ENCODE results near the gene KHK. TPM values are rescaled to one million over a fixed set of nuclear protein-coding genes. Genes with fewer than 3 reads are reported as not detected.
A peak's percentile ranks its signal among the peaks of the same experiment; 100 is the strongest.
"Not testable (repeated sequence)": the region's sequence is repeated elsewhere in the genome, so short reads cannot be mapped to it uniquely, and the experiment has no call there.

The KHK gene
- total RNA-seq, 1 donor = 0.36 TPM

- no peak for TF ChIP-seq CTCF (IDR thresholded peaks at IDR 0.05; ENCODE audit: extremely low read depth, low read depth, low read length)
- Histone ChIP-seq H3K4me2 (ENCODE audit: insufficient read depth, low read length) (peak overlapping the region; percentile 91), H3K4me3 (ENCODE audit: insufficient read depth, low read length) (peak overlapping the region; percentile 70), H3K27ac (ENCODE audit: low read depth, low read length) (no peak overlapping the region), H2AFZ (ENCODE audit: low read length) (peak overlapping the region; percentile 77), H3K36me3 (ENCODE audit: insufficient read depth, low read length) (no peaks in the 10 kb centered on the region), H3K4me1 (ENCODE audit: insufficient read depth, low read length) (no peaks in the 10 kb centered on the region), H3K27me3 (ENCODE audit: insufficient read depth, low read length) (peaks cover 43% of the 10 kb centered on the region), H3K9me3 (ENCODE audit: low read depth, low read length) (no peaks in the 10 kb centered on the region), H3K79me2 (ENCODE audit: insufficient read depth, low read length) (no peaks in the 10 kb centered on the region), H4K20me1 (ENCODE audit: insufficient read depth, low read length) (peaks cover 3% of the 10 kb centered on the region)
- peak; percentile 84 for DNase-seq (ENCODE audit: insufficient read length, low spot score, missing footprints)
These were observed 31.5 kb downstream of the KHK start for GRCh38 chr2:27117995-27118524.

- H2AFZ ChIP-seq (ENCODE audit: low read length) = peak within 1 kb of the TSS; percentile 77
- peak; percentile 97 for DNase-seq (ENCODE audit: insufficient read length, low spot score, missing footprints)
- no peaks in the 10 kb centered on the region for H3K9me3 ChIP-seq (ENCODE audit: low read depth, low read length)
These were observed 32.2 kb downstream of the KHK start, which contains the start of gene CGREF1 for GRCh38 chr2:27118525-27119329. Gene CGREF1, minus strand, starts transcription at chr2:27119128. Its CDS starts 14,762 bp downstream, at chr2:27104366.

GRCh38 chr2:27119330-27119670, 32.7 kb downstream of the KHK start:
- Histone ChIP-seq H3K4me2 (ENCODE audit: insufficient read depth, low read length) (peak overlapping the region; percentile 91), H2AFZ (ENCODE audit: low read length) (peak overlapping the region; percentile 65), H3K27me3 (ENCODE audit: insufficient read depth, low read length) (peaks cover 43% of the 10 kb centered on the region), H3K4me3 (ENCODE audit: insufficient read depth, low read length) (peak overlapping the region; percentile 70)
- not testable (repeated sequence) for H4K20me1 ChIP-seq (ENCODE audit: insufficient read depth, low read length); H3K9me3 ChIP-seq (ENCODE audit: low read depth, low read length); H3K36me3 ChIP-seq (ENCODE audit: insufficient read depth, low read length); DNase-seq (ENCODE audit: insufficient read length, low spot score, missing footprints); H3K4me1 ChIP-seq (ENCODE audit: insufficient read depth, low read length); H3K79me2 ChIP-seq (ENCODE audit: insufficient read depth, low read length); H3K27ac ChIP-seq (ENCODE audit: low read depth, low read length)

More at GRCh38 chr2:27118525-27119329, 32.2 kb downstream of the KHK start, which contains the start of gene CGREF1:
- Histone ChIP-seq H3K79me2 (ENCODE audit: insufficient read depth, low read length) (no peaks in the 10 kb centered on the region), H3K27ac (ENCODE audit: low read depth, low read length) (no peak within 1 kb of the TSS), H4K20me1 (ENCODE audit: insufficient read depth, low read length) (peaks cover 3% of the 10 kb centered on the region), H3K4me3 (ENCODE audit: insufficient read depth, low read length) (peak within 1 kb of the TSS; percentile 70), H3K36me3 (ENCODE audit: insufficient read depth, low read length) (no peaks in the 10 kb centered on the region), H3K4me1 (ENCODE audit: insufficient read depth, low read length) (peaks cover 3% of the 10 kb centered on the region), H3K27me3 (ENCODE audit: insufficient read depth, low read length) (peaks cover 43% of the 10 kb centered on the region), H3K4me2 (ENCODE audit: insufficient read depth, low read length) (peak within 1 kb of the TSS; percentile 91)
- no peak for TF ChIP-seq CTCF (IDR thresholded peaks at IDR 0.05; ENCODE audit: extremely low read depth, low read depth, low read length)

- Histone ChIP-seq H3K4me3 (ENCODE audit: insufficient read depth, low read length) (no peak overlapping the region), H3K27ac (ENCODE audit: low read depth, low read length) (no peak overlapping the region), H2AFZ (ENCODE audit: low read length) (no peak overlapping the region), H3K9me3 (ENCODE audit: low read depth, low read length) (no peaks in the 10 kb centered on the region), H3K79me2 (ENCODE audit: insufficient read depth, low read length) (no peaks in the 10 kb centered on the region), H3K36me3 (ENCODE audit: insufficient read depth, low read length) (no peaks in the 10 kb centered on the region), H3K4me1 (ENCODE audit: insufficient read depth, low read length) (peaks cover 3% of the 10 kb centered on the region), H3K27me3 (ENCODE audit: insufficient read depth, low read length) (peaks cover 40% of the 10 kb centered on the region), H4K20me1 (ENCODE audit: insufficient read depth, low read length) (no peaks in the 10 kb centered on the region), H3K4me2 (ENCODE audit: insufficient read depth, low read length) (no peak overlapping the region)
- TF ChIP-seq CTCF (IDR thresholded peaks at IDR 0.05; ENCODE audit: extremely low read depth, low read depth, low read length) = no peak
- DNase-seq (ENCODE audit: insufficient read length, low spot score, missing footprints) = no peak
These were observed 35.3 kb downstream of the KHK start for GRCh38 chr2:27121906-27122305.

Measured in osteoblast (primary cell).